Activated CD8-positive, alpha-beta memory T cell treated with anti-CD3 and anti-CD28 coated beads for 24 hours (primary cell): Measurements from ENCODE around the gene FBXO5.

Experiments used
- DNase-seq: peaks from one replicate; pipeline ENCODE4 v3.0.0-alpha.2; 2020

Gene FBXO5

DNA sequence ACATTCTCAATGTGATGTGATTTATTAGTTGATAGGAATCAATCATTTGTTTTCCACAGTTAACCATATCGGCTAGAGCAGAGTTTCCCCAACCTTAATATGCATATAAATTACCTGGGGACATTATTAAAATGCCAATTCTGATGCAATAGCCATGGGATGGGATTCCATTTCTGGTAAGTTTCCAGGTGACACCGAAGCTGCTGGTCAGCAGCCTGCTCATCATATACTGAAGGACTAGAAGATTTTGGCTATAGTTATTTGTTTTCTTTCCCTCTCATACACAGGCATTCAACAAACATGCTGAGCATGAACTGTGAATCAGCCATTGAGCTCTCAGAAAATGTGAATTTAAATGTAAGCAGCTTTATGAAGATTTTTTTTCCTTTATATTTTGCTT, 35.8 kb downstream of the FBXO5 start:
- no peak for DNase-seq

DNA sequence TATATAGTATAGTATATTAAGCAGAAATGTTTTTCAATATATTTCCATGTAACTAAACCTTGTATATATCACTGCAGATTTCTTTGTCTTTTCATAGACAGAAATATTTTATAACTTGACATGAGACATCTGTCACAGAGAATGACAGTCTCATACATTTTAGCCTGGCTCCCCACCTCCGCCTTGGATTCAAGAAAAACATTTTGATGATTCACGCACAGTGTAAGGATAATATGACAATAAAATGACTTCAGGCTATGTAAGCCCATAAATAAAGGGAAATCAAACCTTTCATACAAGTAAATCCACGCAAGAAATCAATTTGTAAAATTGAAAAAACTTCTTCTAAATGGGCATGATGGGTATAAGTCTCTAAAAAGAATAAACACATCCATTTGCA, 36.4 kb downstream of the FBXO5 start:
- no peak for DNase-seq

DNA sequence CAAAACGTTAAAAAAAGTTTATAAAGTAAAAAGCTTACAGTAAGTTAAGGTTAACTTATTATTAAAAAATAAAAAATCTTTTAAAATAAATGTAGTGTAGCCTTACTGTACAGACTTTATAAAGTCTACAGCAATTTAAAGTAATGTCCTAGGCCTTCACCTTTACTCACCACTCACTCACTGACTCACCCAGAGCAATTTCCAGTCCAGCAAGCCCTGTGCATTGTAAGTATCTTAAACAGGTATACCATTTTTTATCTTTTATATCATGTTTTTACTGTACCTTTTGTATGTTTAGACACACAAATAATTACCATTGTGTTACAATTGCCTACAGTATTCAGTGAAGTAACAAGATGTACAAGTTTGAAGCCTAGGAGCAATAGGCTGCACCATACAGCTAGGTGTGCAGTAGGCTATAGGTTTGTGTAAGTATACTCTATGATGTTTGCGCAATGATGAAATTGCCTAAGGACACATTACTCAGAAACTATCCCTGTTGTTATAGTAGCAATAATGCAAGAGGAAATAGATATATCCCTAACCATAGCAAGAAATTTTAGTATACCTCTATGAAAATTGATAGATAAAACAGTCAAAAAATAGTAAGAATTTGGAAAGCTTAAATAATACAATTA, 39.5 kb downstream of the FBXO5 start:
- no peak for DNase-seq

DNA sequence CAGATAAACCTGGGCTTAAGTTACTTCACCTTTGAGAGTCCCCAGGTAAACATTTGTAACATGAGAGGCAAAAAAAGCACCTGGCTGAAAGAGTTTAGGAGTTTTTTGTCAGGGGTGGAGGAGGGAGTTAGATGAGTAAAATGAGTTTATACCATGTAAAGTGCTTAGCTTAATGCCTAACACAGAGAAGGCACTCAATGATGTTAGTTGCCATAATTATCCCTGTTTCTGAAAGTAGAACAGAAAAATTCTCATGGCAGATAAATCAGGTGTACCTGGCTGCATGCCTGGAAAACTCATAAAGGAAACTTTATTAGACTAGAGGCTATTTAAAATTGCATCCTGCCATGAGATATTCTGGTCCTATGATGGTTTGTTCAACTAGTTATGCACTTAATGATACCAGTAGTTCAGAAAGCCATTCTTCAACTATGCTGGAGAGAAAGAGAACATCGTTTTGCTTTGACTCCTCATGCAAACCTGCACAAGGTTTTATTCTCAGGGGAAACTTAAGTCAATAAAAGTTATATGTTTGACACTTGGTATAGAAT, 40.4 kb downstream of the FBXO5 start:
- no peak for DNase-seq

DNA sequence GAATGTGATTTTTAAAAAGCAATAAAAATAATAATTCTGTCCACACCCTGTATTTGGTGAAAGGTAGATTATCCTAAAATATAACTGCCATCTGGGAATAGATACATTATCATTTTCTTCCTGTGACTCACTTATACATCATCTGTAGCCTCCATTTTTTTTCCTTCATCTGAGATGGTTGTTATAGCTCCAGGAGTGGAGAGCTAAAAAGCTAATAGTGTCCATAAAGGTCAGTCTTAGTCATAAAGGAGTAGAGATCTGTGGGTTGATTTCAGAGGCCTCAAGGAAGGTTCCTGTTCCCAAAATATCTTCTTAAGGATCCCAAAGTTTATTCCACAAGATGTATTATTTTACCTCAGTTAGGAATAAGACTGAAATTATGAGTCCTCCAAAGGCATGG, 41.1 kb downstream of the FBXO5 start:
- DNase-seq, result no peak

DNA sequence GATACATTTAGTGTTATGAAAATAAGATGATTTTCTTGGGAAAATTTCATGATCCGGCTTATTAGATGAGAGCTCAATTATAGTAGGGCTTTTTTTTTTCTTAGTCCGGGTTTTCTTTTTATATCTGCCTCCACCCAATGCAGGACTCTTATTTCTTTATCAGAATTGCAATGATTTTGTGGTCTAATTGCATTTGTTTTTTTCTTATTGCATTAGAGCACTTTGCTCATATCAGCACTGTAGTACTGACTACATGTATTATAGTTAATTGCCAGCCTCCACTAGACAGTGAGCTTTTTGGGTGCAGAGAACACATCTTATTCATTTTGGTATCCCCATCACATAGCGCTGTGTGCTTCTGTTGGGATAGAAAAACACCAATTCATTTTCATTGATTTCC, 50.0 kb downstream of the FBXO5 start:
- DNase-seq, result no peak

DNA sequence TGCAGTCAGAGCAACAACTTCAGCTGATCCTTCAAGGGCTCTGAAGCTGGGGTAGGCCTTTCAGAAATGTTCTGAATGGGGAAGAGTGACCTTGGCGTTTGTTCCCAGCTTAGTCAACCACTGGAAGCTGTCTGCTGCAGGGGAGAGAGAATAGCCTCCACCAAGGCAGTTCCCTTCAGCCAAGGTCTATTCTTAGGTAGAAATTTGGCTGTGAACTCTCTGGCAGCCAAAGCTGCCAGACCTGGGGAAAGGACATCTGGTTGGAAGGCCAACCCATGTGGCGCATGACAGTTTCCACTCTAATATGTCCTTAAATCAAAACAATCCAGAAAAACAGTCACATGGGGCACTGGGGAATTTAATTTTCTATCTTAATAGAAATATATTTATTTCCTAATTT, 60.1 kb downstream of the FBXO5 start:
- no peak for DNase-seq
